Measurements from ENCODE around the gene DNAH8. TPM values are rescaled to one million over a fixed set of nuclear protein-coding genes. Genes with fewer than 3 reads are reported as not detected.

The DNAH8 gene
- total RNA-seq, 1 experiment from 2014 or later, result not detected

DNA sequence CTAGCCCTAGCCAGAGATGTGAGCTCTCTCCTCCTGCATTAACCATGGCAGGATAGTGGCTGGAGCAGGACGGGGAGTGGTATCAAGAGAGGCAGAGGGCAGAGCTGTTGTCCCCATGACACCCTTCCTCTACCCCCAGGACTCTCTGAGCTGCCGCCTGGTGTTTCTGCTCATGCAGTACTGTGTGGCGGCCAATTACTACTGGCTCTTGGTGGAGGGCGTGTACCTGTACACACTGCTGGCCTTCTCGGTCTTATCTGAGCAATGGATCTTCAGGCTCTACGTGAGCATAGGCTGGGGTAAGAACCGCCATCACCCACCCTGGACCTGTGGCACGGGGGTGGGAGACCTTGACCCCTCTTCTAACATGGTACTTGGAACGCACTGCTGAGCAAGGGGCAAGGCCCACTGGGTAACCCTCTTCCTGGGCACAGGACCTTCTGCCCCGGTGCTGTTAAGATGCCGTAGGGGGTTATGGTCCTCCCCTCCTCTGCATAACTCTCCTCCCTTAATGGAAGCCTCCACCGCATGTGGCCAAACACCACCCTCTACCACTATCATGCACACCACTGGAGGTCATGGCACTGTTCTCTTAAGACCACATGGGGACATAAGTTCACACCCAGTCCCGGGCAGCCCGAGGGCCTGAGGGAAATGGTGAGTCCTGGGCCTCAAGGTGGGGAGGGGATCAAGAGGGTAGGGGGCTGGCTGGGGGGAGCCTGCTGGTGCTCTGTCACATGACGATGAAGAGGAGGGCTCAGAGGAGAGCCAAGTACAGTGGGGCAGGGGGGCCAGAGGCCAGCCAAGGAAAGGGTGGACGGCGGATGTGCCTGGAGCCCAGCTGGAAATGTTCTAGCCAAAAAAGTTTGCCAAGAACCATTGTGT lies 358.6 kb downstream of the DNAH8 start:
- no peak overlapping the region for H3K4me3 ChIP-seq (replicated peaks in 1 of 2; ENCODE audit: low read depth in 1 of 2, low read length in 2 of 2)
- no peak overlapping the region for H2AFZ ChIP-seq (ENCODE audit: low read depth, low read length, poor library complexity, severe bottlenecking)
- ATAC-seq (no peak), DNase-seq (ENCODE audit: low read depth, low spot score) (no peak)
- H3K27ac ChIP-seq (ENCODE audit: low read depth, low read length), result no peak overlapping the region
- H3K27me3 ChIP-seq (ENCODE audit: insufficient read depth, low read length), result 0 out of 2 replicates have a peak, but pooled peaks cover 5% of the 10 kb centered on the region
- H3K4me2 ChIP-seq (ENCODE audit: low read length), result no peak overlapping the region
- BruUV-seq (replicated peaks), result no TSS peak
- no peaks in the 10 kb centered on the region for H3K9me2 ChIP-seq (ENCODE audit: insufficient read depth)
- H4K20me1 ChIP-seq (ENCODE audit: insufficient read depth), result no peaks in the 10 kb centered on the region; the same call in 1 of the 2 replicates
- no peak overlapping the region for H3K9ac ChIP-seq (ENCODE audit: low read length)
- intact Hi-C loops (cut with micrococcal nuclease), result no loop called here
- ChIA-PET POLR2A (no interaction called here), RAD21 (ENCODE audit: low non-redundant PET in 1 of 2, low total read pairs in 2 of 2, uncharacterized antibody in 2 of 2, unreplicated experiment in 2 of 2) (no interaction called here), CTCF (no interaction called here)
- no peaks in the 10 kb centered on the region for H3K4me1 ChIP-seq (ENCODE audit: control insufficient read depth in 1 of 2, insufficient read depth in 2 of 2, low read length in 2 of 2)
- H3K79me2 ChIP-seq (ENCODE audit: insufficient read depth, low read length), result no peaks in the 10 kb centered on the region
- TF ChIP-seq ZNF274 (IDR thresholded peaks at IDR 0.05; ENCODE audit: low read depth, low read length), result no peak
- TF ChIP-seq SIN3A (IDR thresholded peaks at IDR 0.05; ENCODE audit: low read depth), result no peak
- no peak for TF ChIP-seq MAX (IDR thresholded peaks at IDR 0.05)
- TF ChIP-seq SP1 (IDR thresholded peaks at IDR 0.05; ENCODE audit: low read depth), result no peak
- no peak for TF ChIP-seq CTCF (IDR thresholded peaks at IDR 0.05 in 2 of 3, conservative IDR thresholded peaks at IDR 0.05 in 1 of 3; ENCODE audit: borderline replicate concordance in 1 of 3, insufficient read depth in 1 of 3, low read depth in 2 of 3, low read length in 2 of 3)
- TF ChIP-seq EZH2 (IDR thresholded peaks at IDR 0.05), result no peak
- no peak for TF ChIP-seq POLR2A (IDR thresholded peaks at IDR 0.05; ENCODE audit: borderline replicate concordance, extremely low read depth, insufficient read depth, insufficient read length)
- TF ChIP-seq, protein P1, sequence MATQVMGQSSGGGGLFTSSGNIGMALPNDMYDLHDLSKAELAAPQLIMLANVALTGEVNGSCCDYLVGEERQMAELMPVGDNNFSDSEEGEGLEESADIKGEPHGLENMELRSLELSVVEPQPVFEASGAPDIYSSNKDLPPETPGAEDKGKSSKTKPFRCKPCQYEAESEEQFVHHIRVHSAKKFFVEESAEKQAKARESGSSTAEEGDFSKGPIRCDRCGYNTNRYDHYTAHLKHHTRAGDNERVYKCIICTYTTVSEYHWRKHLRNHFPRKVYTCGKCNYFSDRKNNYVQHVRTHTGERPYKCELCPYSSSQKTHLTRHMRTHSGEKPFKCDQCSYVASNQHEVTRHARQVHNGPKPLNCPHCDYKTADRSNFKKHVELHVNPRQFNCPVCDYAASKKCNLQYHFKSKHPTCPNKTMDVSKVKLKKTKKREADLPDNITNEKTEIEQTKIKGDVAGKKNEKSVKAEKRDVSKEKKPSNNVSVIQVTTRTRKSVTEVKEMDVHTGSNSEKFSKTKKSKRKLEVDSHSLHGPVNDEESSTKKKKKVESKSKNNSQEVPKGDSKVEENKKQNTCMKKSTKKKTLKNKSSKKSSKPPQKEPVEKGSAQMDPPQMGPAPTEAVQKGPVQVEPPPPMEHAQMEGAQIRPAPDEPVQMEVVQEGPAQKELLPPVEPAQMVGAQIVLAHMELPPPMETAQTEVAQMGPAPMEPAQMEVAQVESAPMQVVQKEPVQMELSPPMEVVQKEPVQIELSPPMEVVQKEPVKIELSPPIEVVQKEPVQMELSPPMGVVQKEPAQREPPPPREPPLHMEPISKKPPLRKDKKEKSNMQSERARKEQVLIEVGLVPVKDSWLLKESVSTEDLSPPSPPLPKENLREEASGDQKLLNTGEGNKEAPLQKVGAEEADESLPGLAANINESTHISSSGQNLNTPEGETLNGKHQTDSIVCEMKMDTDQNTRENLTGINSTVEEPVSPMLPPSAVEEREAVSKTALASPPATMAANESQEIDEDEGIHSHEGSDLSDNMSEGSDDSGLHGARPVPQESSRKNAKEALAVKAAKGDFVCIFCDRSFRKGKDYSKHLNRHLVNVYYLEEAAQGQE (IDR thresholded peaks at IDR 0.05; ENCODE audit: low read depth), result no peak
- no peak for TF ChIP-seq CBX3 (IDR thresholded peaks at IDR 0.05; ENCODE audit: low read depth)
- no peak for TF ChIP-seq FOSL1 (IDR thresholded peaks at IDR 0.05; ENCODE audit: low read depth)
- no peak for TF ChIP-seq SRF (IDR thresholded peaks at IDR 0.05; ENCODE audit: low read depth)
- TF ChIP-seq ZBTB33 (IDR thresholded peaks at IDR 0.05; ENCODE audit: extremely low read depth, insufficient replicate concordance, low read length), result no peak
- H3K36me3 ChIP-seq (ENCODE audit: control insufficient read depth in 1 of 2, insufficient read depth in 2 of 2, low read length in 2 of 2), result no peaks in the 10 kb centered on the region
- no peaks in the 10 kb centered on the region; a peak in 1 of 4 replicates for H3K9me3 ChIP-seq (ENCODE audit: control insufficient read depth in 1 of 2, insufficient read depth in 1 of 2, low read depth in 1 of 2, low read length in 2 of 2)
